Prostate gland (tissue), 2 donors: ENCODE data around the gene TMEM91. TPM values are rescaled to one million over a fixed set of nuclear protein-coding genes. Genes with fewer than 3 reads are reported as not detected.

Experiments used
- DNase-seq: peaks from one replicate; pipeline ENCODE4 v3.0.0-alpha.2; 2019; ENCODE audit warnings: low spot score
- H3K27ac ChIP-seq, 2 donors: fragments of 200-600 bp; sonication (generic); 2 replicates each; pipeline ENCODE4 v1.5.1; 2017 to 2019
- H3K27me3 ChIP-seq: fragments of 200-600 bp; sonication (generic); replicated peaks from 2 replicates; pipeline ENCODE4 v1.5.1; 2019; ENCODE audit not compliant: insufficient read depth
- H3K36me3 ChIP-seq, 2 donors: fragments of 200-600 bp; sonication (generic); 1 replicate in 1 of 2; 2 replicates in 1 of 2; pipeline versions ENCODE4 v1.5.1 to v1.8.1; 2017 to 2019
- H3K4me1 ChIP-seq: fragments of 200-600 bp; sonication (generic); replicated peaks from 2 replicates; pipeline ENCODE4 v1.5.1; 2019
- H3K4me3 ChIP-seq, 2 donors: fragments of 200-600 bp; sonication (generic); 2 replicates each; pipeline ENCODE4 v1.5.1; 2017 to 2019
- H3K9me3 ChIP-seq: fragments of 200-600 bp; sonication (generic); 2 replicates; pipeline ENCODE4 v1.5.1; 2017
- CTCF ChIP-seq, 4 experiments: fragments of 200-600 bp in 2 of 4; fragments of 450-650 bp in 2 of 4; sonication (generic) in 2 of 4; IDR thresholded peaks; 1 replicate in 3 of 4; 2 replicates in 1 of 4; pipeline ENCODE4 v1.5.1; 2016 to 2019; ENCODE audit warnings: antibody characterized with exemption in 4 of 4, mild to moderate bottlenecking in 2 of 4, moderate library complexity in 2 of 4
- POLR2A ChIP-seq: fragments of 450-650 bp; IDR thresholded peaks from one replicate; pipeline ENCODE4 v1.6.1; 2016; ENCODE audit warnings: antibody characterized with exemption, mild to moderate bottlenecking
- POLR2AphosphoS5 ChIP-seq: sonication (generic); formaldehyde crosslinking; IDR thresholded peaks from one replicate; pipeline ENCODE4 v1.6.1; 2017; ENCODE audit warnings: antibody characterized with exemption
- WGBS: methylation state at CpG from one replicate; pipeline ENCODE4 v1.1.5; 2018; 5-methylcytosine and 5-hydroxymethylcytosine counted together
- intact Hi-C: fragments of 100-400 bp; cut with DNase I; formaldehyde crosslinking; loops from one replicate; pipeline ENCODE4 v1.14.2; 2022
- total RNA-seq, 2 donors: library from RNA; depleted of rRNA; stranded (reverse); fragments of >200 nt; gene quantifications; one replicate each; pipeline ENCODE4 v1.1.0, GENCODE V29; 2016

TMEM91 gene
- total RNA-seq, 2 donors from 2014 or later = 15.7 to 19.7 TPM

GRCh38 chr19:41392775-41393174 lies 16.4 kb downstream of the TMEM91 start:
- peaks cover 0 to 6% of the 10 kb centered on the region in 2 donors for H3K36me3 ChIP-seq
- TF ChIP-seq POLR2A = no peak
- no peak for TF ChIP-seq POLR2AphosphoS5
- TF ChIP-seq CTCF (IDR thresholded peaks at IDR 0.05) = no peak
- peaks cover 5% of the 10 kb centered on the region for H3K4me1 ChIP-seq
- no peak overlapping the region for H3K4me3 ChIP-seq
- H3K27ac ChIP-seq = no peak overlapping the region
- intact Hi-C loops = no loop called here
- 82% methylated on average over 12 of the region's 12 CpGs for WGBS
- no peaks in the 10 kb centered on the region for H3K27me3 ChIP-seq
- no peaks in the 10 kb centered on the region for H3K9me3 ChIP-seq
- DNase-seq = no peak

GRCh38 chr19:41395355-41395754 lies 19.0 kb downstream of the TMEM91 start:
- H3K27me3 ChIP-seq = no peaks in the 10 kb centered on the region
- intact Hi-C loops = no loop called here
- WGBS = 73% methylated on average over 6 of the region's 6 CpGs

GRCh38 chr19:41397086-41398049 lies 21.0 kb downstream of the TMEM91 start, which contains the start of the genes BCKDHA and EXOSC5:
TSS of gene BCKDHA (plus strand) at chr19:41397818. CDS start at chr19:41397828, 10 bp downstream.
TSS of gene EXOSC5 (minus strand) at chr19:41397359. CDS start at chr19:41397328, 31 bp downstream.
- DNase-seq = peak; percentile 100
- peak within 1 kb of the TSS; percentile 74 to 96 for H3K4me3 ChIP-seq
- H3K27me3 ChIP-seq = no peaks in the 10 kb centered on the region
- intact Hi-C loops = no loop called here
- no peaks in the 10 kb centered on the region for H3K36me3 ChIP-seq
- no peaks in the 10 kb centered on the region for H3K9me3 ChIP-seq
- peak; percentile 99 for TF ChIP-seq POLR2AphosphoS5
- TF ChIP-seq POLR2A = peak; percentile 30
- peak in 2 of 4 experiments; percentile 24 to 32 for TF ChIP-seq CTCF (IDR thresholded peaks at IDR 0.05)
- peak within 1 kb of the TSS; percentile 89 to 91 for H3K27ac ChIP-seq
- H3K4me1 ChIP-seq = peaks cover 5% of the 10 kb centered on the region
- WGBS = under 1% methylated on average over 48 of the region's 50 CpGs

More at GRCh38 chr19:41395355-41395754, 19.0 kb downstream of the TMEM91 start:
- Histone ChIP-seq H3K36me3 (peaks cover 0 to 4% of the 10 kb centered on the region in 2 donors), H3K27ac (no peak overlapping the region), H3K4me3 (no peak overlapping the region), H3K4me1 (peaks cover 5% of the 10 kb centered on the region), H3K9me3 (no peaks in the 10 kb centered on the region)
- no peak for DNase-seq
- no peak for TF ChIP-seq POLR2AphosphoS5
- no peak for TF ChIP-seq CTCF (IDR thresholded peaks at IDR 0.05)
- TF ChIP-seq POLR2A = no peak

GRCh38 chr19:41398050-41398418 lies 21.7 kb downstream of the TMEM91 start:
- Histone ChIP-seq H3K9me3 (no peaks in the 10 kb centered on the region), H3K4me3 (peak overlapping the region; percentile 74 to 96), H3K4me1 (peaks cover 5% of the 10 kb centered on the region), H3K27ac (peak overlapping the region; percentile 89 to 91), H3K27me3 (no peaks in the 10 kb centered on the region), H3K36me3 (no peaks in the 10 kb centered on the region)
- intact Hi-C loops = no loop called here
- no peak for DNase-seq
- 2% methylated on average over 5 of the region's 5 CpGs for WGBS
- TF ChIP-seq POLR2AphosphoS5 = no peak

GRCh38 chr19:41398598-41398997 lies 22.3 kb downstream of the TMEM91 start:
- Histone ChIP-seq H3K9me3 (no peaks in the 10 kb centered on the region), H3K36me3 (no peaks in the 10 kb centered on the region), H3K27ac (peak overlapping the region; percentile 89 to 91), H3K27me3 (no peaks in the 10 kb centered on the region), H3K4me1 (peaks cover 5% of the 10 kb centered on the region), H3K4me3 (peak overlapping the region; percentile 74 to 96)
- TF ChIP-seq CTCF (IDR thresholded peaks at IDR 0.05) = no peak
- no peak for TF ChIP-seq POLR2A
- no peak for TF ChIP-seq POLR2AphosphoS5
- no peak for DNase-seq
- WGBS = 29% methylated on average over 3 of the region's 3 CpGs
- intact Hi-C loops = no loop called here
